ENCODE results near the gene DENND1A.
"Not testable (repeated sequence)": the region's sequence is repeated elsewhere in the genome, so short reads cannot be mapped to it uniquely, and the experiment has no call there.

The DENND1A gene

DNA sequence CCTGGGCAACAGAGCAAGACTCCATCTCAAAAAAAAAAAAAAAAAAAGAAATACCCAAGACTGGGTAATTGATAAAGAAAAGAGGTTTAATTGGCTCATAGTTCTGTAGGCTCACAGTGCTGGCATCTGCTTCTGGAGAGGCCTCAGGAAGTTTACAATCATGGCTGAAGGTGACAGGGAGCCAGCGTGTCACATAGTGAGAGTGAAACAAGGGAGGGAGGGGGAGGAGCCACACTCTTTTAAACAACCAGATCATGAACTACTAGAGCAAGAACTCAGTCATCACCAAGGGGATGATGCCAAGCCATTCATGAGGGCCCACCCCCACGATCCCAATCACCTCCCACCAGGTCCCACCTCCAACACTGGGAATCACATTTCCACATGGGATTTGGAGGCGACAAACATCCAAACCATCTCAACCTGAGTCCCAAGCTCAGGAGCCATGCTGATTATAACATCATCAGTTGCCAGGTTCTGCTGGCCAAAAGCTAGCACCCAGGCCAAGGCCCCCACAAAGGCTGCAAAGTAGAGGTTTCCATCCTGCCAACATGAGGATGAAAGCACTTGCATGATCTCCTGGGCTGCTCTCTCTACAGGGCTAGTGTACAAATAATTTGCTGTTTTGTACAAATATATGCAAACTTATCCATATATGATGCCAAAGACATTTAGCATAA is 15.3 kb downstream of the DENND1A start:
- DNase-seq: no peak

DNA sequence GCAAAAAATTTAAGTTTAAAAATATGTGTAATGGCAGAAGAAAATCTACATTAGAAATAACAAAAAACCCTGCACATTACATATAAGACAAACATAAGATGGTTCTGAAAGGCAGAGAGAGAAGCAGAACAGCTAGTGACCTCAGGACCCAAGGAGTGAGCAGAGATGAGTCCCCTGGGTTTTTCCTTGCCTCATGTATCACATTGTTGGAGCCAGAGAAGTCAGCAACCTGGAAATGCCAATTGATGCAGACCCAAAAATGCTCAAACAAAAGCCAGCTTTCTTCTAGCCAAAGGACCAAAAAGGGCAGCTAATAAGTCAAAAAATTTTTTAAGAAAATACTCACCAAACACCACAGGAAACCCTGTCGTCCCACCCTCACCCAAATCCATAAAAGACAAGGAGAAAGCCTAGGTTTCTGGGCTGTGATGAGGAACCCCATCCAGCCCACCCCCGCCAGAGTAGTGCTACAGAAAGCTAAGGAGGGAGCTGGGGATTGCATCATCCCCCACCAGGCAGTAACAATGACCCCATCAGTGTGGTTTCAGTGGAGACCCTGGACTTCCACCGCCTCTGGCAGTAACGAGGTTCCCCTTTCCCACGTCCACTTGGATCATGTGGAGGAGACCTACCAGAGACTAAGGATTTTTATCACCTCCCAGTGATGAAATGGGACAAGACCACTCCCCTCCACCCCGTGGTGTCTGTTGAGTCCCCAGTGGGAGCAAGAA is 17.6 kb downstream of the DENND1A start:
- DNase-seq: peak in 2 of 3 donors; percentile 51 to 67

DNA sequence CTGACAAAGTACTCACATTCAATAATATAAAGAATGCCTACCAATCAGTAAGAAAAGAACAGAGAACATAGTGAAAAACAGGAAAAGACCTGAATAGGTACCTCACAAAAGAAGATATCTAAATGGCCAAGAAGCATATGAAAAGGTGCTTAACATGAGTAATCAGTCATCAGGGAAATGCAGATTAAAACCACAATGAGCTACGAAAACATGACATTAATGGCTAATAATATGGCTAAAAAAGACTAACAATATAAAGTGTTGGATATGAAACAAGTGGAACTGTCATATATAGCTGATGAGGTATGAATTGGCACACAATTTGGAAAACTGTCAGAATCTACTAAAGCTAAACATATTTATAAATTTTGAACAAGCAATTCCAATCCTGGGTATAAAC is 18.9 kb downstream of the DENND1A start:
- DNase-seq: no peak

DNA sequence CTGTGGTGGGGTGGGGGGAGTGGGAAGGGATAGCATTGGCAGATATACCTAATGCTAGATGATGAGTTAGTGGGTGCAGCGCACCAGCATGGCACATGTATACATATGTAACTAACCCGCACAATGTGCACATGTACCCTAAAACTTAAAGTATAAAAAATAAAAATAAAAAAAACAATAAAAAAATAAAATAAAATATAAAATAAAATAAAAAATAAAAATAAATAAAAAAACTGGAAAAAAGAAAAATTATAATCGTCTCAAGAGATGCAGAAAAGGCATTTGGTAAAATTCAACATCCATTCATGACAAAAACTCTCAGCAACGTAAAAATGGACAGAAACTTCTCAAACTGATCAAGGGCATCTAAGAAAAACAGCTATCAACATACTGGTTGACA is 20.7 kb downstream of the DENND1A start:
- not testable (repeated sequence) for DNase-seq

DNA sequence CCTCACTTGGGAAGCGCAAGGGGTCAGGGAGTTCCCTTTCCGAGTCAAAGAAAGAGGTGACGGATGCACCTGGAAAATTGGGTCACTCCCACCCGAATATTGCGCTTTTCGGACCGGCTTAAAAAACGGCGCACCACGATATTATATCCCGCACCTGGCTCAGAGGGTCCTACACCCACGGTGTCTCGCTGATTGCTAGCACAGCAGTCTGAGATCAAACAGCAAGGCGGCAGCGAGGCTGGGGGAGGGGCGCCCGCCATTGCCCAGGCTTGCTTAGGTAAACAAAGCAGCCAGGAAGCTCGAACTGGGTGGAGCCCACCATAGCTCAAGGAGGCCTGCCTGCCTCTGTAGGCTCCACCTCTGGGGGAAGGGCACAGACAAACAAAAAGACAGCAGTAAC is 26.4 kb downstream of the DENND1A start:
- DNase-seq: not testable (repeated sequence)

DNA sequence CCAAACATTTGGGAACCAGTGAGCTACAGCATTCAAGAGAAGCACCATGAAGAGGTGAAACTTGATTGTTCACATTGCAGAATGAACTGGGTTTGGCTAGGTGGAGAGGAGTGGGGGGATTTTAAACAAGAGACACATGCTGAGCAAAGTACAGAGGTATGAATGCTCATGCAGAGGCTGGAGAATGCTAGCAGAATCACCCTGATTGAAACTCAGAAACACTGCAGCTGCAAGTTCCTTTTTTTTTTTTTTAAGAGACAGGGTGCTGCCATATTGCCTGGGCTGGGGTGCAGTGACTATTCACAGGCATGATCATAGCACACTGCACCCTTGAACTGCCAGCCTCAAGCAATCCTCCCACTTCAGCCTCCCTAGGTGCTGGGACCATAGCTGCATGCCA is 35.1 kb downstream of the DENND1A start:
- peak in 1 of 3 donors; percentile 10 for DNase-seq

DNA sequence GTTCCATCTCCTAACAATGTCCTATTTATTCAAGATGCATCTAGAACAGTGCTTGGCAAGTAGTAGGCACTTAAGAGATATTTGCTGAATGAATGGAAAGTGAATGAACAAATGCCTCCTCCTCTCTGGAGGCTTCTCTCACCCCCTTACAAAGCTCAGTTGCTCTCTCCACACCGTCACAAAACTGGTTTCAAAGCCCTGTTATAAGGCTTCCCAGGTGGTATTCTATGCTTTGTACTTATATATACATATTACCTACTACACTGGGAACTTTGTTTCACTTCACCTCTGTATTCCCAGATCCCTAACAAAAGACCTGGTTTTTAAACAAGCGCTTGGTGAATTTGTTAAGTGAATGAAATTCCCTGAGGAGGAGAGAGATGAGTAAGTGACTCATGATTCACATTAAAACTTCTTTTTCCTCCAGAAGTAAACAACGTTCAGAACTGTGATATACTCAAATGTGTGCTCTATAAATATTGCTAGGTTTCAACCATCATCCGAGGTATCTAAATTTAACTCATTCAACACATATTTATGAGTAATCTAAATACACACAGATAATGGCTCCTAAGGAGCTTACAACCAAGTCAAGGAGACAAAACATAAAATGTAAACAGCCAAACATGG is 36.0 kb downstream of the DENND1A start:
- DNase-seq: no peak

DNA sequence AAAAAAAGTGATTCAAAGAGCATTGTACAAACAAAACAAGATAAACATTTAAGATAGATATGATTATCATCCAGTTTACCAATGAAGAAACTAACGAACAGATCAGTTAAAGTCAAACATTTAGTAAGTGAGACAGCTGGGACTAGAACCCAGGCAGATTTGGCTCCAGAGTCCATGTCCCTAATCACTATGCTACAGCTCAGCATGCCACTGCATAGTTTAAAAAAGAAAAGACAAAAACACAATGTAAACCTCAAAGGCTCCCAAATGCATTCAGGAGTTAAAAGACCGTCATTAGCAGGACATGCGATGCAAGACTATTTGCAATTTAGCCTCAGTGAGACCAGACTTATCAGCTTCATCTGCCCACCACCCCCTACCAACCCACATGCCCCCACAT is 36.8 kb downstream of the DENND1A start:
- DNase-seq: no peak

DNA sequence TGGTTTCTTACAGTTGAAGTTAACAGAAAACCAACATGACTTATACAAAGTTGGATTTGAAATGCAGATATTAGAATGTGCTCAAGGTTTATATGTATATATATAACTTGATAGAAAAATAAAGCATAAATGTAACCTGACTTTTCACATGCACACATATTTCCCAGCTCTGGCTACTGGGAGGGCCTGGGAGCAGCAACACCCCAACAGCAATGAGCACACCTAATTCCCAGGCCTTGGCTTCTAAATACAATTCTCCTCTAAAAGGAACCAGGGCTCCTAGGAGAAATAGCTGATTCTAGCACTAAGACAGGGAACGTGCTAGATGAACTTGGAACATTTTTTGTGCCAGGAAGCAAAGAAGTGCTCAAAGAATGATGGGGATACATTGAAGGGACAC is 42.1 kb downstream of the DENND1A start:
- no peak for DNase-seq

DNA sequence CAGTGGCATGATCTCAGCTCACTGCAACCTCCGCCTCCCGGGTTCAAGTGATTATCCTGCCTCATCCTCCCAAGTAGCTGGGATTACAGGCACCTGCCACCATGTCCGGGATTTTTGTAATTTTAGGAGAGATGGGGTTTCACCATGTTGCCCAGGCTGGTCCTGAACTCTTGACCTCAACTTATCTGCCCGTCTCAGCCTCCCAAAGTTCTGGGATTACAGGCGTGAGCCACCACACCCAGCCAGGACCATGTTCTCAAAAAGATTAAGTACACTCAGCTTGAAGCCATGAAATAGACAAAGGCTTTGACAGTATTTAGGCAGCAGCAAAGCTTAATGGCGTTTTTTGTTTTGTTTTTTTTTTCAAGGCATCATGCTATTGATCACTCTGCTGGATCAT is 44.1 kb downstream of the DENND1A start:
- not testable (repeated sequence) for DNase-seq

DNA sequence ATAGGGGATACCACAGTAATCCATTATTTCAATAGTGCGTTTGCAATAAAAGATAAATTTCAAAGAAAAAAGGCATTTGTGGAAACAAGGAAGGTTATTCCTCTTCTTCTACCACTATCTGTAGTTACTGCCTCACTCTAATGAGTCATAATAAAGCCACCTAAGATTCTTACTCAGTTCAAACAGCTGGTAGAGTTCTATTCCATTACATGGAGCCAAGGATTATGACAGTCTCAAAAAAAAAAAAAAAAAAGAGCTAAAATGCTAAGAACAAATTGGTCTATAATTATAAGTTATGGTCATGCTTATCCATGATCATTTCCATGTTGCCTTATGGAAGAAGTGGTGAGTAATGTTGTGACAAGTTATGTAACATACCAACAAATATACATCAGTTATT is 46.3 kb downstream of the DENND1A start:
- peak in 1 of 3 donors; percentile 32 for DNase-seq

DNA sequence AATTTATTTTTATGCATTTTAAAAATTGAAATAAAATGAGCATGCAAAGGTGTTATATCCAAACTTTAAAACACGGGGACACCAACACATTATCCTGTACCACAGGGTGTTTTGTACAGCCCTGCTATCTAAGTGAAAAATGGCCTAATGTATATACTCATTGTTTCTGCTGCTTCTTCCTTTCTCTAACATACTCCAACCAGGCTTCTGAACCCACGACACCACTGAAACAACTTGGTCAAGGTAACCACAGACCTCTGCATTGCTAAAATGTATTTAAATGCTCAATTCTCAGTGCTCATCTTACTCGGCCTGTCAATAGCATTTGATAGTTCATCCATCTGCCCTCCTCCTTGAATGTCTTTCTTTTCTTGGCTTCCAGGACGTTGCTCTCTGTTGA is 48.3 kb downstream of the DENND1A start:
- no peak for DNase-seq

DNA sequence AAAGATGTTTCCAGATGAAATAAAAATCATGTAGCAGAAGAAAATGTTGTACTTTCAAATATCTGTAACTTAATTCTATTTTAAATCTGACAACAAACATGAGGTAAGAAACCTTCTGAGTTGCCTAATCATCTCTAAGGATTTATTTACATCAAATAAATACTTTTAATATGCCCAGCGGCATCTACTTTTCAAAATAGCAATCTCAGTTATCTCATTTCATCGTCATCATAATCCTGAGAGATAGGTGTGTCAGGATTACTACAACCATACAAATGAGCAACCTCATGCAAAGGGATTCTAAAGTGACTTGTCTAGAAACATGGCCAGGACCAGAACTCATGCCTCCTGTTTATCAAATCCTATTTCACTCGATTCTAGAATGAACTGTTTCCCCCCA is 49.5 kb downstream of the DENND1A start:
- DNase-seq: no peak

DNA sequence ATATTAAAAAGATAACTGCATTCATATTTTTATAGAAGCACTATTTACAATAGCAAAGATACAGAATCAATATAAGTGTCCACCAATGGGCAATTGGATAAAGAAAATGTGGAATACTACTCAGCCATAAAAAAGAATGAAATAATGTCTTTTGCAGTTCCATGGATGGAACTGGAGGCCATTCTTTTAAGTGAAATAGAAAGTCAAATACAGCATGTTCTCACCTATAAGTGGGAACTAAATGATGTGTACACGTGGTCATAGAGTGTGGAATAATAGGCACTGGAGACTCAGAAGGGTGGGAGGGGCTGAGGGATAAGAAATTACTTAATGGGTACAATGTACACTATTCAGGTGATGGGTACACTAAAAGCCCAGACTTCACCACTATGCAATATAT is 53.2 kb downstream of the DENND1A start:
- no peak for DNase-seq

DNA sequence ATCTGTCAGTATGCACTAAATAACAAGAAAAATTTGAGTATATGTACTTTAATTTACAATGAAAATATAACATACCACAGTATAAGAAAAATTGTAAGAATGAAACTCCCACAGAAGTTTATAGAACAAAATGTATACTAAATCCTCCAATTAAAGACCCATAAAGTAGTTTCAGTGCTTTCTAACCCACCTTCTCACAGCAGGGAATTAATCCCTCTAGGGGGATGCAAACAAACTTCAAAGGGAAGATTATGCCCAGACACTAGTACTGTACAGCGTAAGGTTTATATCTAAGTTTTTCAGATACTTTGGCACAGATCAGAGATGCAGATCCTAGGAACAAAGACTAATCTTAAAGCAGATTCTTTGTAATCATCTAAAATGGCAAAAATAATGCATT is 57.2 kb downstream of the DENND1A start:
- DNase-seq: no peak

DNA sequence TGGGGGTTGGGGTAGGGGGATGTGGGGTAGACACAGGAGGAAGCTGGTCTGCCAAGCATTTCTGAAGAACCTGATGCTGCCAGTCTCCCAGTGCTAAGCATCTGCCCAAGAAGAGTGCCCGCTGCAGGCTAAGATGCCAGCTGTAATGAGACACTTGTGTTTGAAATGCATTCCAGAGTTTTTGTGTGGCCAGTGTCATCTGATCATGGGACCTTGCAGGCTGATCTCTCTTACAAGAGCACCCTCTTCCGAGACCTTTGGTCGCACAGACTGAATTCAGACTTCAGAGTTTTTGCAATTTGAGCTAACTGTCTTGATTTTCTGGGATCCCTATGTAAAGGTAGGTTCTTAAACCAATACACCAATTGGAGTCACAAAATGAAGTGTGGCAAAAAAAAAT is 58.1 kb downstream of the DENND1A start:
- DNase-seq: no peak

DNA sequence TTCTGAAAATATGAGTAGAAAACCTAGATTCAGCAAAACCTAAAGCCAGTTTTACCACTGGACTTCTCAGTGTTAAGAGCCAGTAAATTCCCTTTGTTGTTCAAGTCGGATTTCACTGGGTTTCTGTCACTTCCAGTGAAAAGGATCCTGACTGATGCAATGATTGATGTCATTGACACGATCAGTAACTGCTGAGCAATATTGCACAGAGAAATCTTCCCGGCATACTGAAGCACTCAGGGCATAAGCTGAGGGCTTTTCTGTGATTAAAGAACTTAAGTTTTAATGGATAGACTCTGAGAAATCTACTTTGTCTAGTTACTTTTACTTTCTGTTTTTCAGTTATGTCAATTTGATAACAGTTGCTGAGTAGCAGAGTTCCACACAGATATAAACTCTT is 61.9 kb downstream of the DENND1A start:
- peak; percentile 88 to 99 (median 97) for DNase-seq

DNA sequence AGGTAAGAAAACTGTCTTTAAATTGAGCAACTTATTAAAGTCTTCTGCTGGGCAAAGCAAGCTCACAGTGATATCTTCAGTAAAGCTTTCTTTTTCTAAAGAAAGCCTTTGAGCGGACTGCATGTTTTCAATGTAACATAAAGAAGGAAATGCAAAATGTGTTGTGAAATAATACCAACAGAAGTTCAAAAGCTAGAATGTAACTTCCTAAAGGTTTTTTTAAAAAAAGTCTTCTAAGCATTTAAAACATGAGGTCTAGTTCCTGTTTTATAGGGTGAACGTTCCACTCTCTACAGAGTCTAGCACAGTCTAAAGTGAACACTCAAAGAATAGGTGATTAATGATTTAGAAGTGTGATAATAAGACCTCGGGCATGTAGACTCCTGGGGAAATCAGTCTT is 62.9 kb downstream of the DENND1A start:
- DNase-seq: peak; percentile 59 to 96 (median 90)

DNA sequence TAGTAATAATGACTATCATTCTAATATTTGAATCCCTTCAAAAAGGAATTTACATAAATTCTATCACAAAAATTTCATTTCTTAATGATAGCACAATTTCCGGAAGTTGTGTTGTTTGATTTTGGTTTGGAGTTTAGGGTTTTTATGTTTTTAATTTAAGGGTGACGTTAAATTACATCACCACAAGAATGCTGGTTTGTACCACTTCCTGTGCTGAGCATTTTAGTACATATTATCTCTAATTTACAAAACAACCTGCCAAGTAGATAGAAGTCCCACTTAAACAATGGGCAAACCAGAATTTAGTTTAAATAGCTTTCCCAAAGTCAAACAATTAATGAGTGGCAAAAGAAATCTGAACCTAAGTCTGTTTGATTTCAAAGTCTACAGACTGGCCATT is 63.4 kb downstream of the DENND1A start:
- DNase-seq: peak; percentile 15 to 54 (median 49)

DNA sequence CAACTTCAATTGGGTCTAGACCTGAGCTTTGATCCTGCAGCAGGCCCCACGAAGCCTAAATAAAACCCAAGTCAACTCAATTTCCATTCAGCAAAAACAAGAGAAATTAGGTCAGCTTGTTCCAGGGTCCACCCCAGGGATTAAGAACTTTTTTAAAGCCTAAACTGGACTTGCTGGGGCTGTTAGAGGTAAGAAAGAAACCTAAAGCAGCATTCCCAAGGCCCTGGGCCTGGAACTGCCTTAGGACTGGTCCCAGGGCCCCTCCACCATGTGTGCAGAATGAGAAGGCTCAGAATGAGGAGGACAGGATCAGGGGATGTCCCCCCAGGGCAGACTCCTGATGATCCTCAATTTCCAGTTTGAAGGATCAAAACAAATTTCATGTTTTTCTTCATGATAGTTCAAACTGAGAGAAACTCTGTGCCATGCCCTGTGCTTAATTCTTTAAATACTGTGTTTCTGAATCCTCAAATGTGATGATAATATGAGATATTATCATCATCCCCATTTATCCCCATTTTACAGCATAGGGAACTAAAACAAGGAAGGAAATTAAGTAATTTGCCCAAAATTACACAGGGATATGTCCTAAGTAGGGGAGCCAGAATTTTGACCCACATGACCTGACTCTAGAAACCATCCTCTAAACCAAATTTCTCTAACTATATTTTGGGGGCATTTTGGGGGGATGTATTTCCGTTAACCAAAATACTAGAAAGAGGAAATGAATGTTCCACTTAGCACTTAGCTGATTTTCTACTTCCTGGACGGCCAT is 64.5 kb downstream of the DENND1A start:
- peak; percentile 48 to 73 (median 68) for DNase-seq

DNA sequence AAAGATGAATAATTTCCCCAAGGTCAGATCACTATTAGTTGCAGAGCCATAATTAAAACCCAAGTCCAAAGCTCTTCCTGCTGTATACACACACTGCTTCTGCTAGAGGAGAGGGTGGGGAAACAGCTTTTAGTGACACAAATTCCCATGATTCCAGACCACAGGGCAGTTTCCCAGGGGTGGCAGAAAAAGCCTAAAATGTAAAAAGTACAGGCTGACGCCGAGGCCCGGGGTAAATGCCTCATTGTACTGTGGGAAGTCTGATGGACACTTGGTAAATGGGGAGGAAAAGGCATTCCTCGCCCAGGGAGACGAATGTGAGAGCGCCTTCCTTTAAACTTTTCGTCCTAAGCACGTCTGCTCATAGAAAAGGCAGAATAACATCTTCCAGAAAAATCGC is 65.7 kb downstream of the DENND1A start:
- DNase-seq: peak; percentile 52 to 60 (median 55)

DNA sequence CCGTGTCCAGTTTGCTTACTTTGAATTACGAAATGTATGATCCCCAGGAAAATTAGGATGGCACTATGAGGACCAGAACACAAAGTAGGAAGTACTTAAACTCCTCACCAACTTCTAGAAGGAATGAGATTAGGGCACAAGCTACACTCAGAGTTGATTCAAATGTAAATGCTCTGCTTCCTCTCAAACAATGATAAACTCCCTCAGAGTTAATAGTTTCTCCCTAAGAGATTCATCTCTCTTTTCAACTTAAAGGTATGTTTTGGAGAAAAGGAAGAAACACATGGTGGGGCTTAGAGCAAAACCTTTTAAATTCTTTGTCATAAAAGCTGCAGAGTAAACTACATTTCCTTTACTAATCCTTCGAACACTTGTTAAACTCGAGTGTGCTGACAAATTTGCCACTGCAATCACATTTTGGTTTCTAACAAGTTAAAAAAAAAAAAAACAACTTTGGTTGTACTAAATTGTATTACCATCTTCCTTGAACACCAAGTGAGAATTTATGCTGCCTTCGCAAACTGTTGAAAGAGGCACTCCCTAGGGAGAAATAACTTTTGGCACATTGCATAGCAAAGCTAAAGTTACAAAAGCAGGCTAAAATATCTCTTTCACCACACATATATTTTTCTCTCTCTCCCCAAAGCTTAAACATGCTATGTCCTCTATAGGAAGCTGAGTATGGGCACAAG is 66.6 kb downstream of the DENND1A start:
- peak in 1 of 3 donors; percentile 10 for DNase-seq

DNA sequence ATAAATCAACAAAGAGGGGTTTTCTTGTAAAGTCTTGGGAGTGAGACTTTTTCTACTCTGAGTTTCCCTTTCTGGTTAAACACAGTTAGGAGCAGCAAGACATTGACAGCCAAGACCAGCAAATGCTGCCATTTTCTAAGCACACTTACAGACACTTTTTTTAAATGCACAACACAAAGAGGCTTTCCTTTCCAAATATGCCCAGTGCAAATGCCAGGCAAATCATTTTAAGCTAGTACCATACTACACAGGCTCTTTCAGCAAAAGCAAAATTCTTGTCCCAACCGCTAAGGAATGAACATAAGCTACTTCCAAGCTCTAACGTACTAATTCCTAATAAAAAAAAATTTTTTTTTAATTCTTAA is 68.2 kb downstream of the DENND1A start:
- DNase-seq: no peak

Data from suppressor macrophage treated with lipopolysaccharide for 1 hour (primary cell).